HG03196 (cell line): ENCODE results near the gene KRTAP5-7.

Source experiments
- ATAC-seq: cut with Tn5 transposase; IDR thresholded peaks from one replicate; pipeline ENCODE4 v1.9.1; 2021; ENCODE audit not compliant: unreplicated experiment

The KRTAP5-7 gene

GRCh38 chr11:71495286-71496230 lies 31.5 kb upstream of the KRTAP5-7 start:
- no peak for ATAC-seq

- no peak for ATAC-seq
These were observed 30.6 kb upstream of the KRTAP5-7 start for GRCh38 chr11:71496421-71496820.

- ATAC-seq: no peak
These were observed 29.0 kb upstream of the KRTAP5-7 start for GRCh38 chr11:71498091-71498490.

- ATAC-seq: no peak
These were observed 27.9 kb upstream of the KRTAP5-7 start for GRCh38 chr11:71499125-71499524.

- no peak for ATAC-seq
These were observed 27.5 kb upstream of the KRTAP5-7 start for GRCh38 chr11:71499546-71499945.

- ATAC-seq: no peak
These were observed 26.5 kb upstream of the KRTAP5-7 start for GRCh38 chr11:71500601-71501021.

GRCh38 chr11:71501071-71501985 lies 25.7 kb upstream of the KRTAP5-7 start:
- ATAC-seq: no peak

GRCh38 chr11:71502026-71502425 lies 25.0 kb upstream of the KRTAP5-7 start:
- no peak for ATAC-seq

- no peak for ATAC-seq
These were observed 24.1 kb upstream of the KRTAP5-7 start for GRCh38 chr11:71502871-71503435.

- no peak for ATAC-seq
These were observed 22.5 kb upstream of the KRTAP5-7 start for GRCh38 chr11:71504531-71504930.

GRCh38 chr11:71505001-71505400 lies 22.1 kb upstream of the KRTAP5-7 start:
- ATAC-seq: no peak

- no peak for ATAC-seq
These were observed 21.3 kb upstream of the KRTAP5-7 start for GRCh38 chr11:71505781-71506180.

GRCh38 chr11:71507102-71507501 lies 20.0 kb upstream of the KRTAP5-7 start:
- no peak for ATAC-seq

GRCh38 chr11:71518506-71519471 lies 8.3 kb upstream of the KRTAP5-7 start:
- ATAC-seq: no peak

- ATAC-seq: no peak
These were observed 7.5 kb upstream of the KRTAP5-7 start for GRCh38 chr11:71519546-71519945.

GRCh38 chr11:71525188-71525937 lies 1.7 kb upstream of the KRTAP5-7 start:
- ATAC-seq: no peak

- ATAC-seq: no peak
These were observed 1.1 kb upstream of the KRTAP5-7 start for GRCh38 chr11:71525938-71526495.

GRCh38 chr11:71527576-71528210 lies 626 bp downstream of the KRTAP5-7 start:
- no peak for ATAC-seq

- ATAC-seq: no peak
These were observed 3.5 kb downstream of the KRTAP5-7 start for GRCh38 chr11:71530602-71531001.
